HEK293T (cell line): ENCODE measurements around the gene PAWR.

Experiments used
- ELF4 ChIP-seq: fragments of 450-650 bp; IDR thresholded peaks from 2 replicates; pipeline ENCODE4 v1.6.1; 2017; ENCODE audit warnings: antibody characterized with exemption
- FOXK2 ChIP-seq: fragments of 450-650 bp; IDR thresholded peaks from 2 replicates; pipeline ENCODE4 v1.6.1; 2016; ENCODE audit warnings: mild to moderate bottlenecking
- HDGF ChIP-seq: fragments of 450-650 bp; IDR thresholded peaks from 2 replicates; pipeline ENCODE4 v1.6.1; 2017; ENCODE audit warnings: antibody characterized with exemption, borderline replicate concordance
- L3MBTL2 ChIP-seq: fragments of 450-650 bp; conservative IDR thresholded peaks from 2 replicates; pipeline ENCODE4 v1.6.1; 2016; ENCODE audit warnings: mild to moderate bottlenecking
- NFRKB ChIP-seq: fragments of 450-650 bp; IDR thresholded peaks from 2 replicates; pipeline ENCODE4 v1.6.1; 2016; ENCODE audit warnings: mild to moderate bottlenecking, moderate library complexity
- SP1 ChIP-seq: fragments of 450-650 bp; IDR thresholded peaks from 2 replicates; pipeline ENCODE4 v1.6.1; 2017
- TF ChIP-seq, protein P1 (sequence below): fragments of 450-650 bp; IDR thresholded peaks from 2 replicates; pipeline ENCODE4 v1.6.1; 2016

DNA sequence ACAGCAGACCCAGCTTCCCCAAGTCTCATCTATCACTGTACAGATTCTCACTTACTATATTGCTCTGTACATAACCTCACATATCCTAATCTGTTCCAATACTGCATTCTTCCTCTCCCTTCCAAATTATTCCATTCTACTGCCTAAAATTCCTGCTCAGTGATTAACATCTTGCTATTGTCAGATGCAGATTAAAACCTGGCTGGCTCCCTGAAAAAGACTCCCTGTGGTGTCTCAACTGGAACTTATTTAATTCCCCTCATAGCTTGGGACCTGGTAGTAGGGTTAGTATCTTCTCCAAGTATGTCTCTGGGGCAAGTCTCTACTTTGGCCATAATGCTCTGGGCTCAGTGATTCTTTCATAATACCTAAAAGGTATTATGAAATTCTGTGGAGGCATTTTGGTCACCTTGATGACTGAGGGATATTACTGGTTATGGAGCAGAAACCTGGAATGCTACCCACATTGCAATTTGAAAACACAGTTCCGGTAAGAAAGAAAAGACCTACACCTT lies 55.8 kb downstream of the PAWR start:
- TF ChIP-seq FOXK2 (no peak), L3MBTL2 (no peak), ELF4 (no peak), NFRKB (no peak), SP1 (no peak), HDGF (no peak)
- TF ChIP-seq, protein P1, sequence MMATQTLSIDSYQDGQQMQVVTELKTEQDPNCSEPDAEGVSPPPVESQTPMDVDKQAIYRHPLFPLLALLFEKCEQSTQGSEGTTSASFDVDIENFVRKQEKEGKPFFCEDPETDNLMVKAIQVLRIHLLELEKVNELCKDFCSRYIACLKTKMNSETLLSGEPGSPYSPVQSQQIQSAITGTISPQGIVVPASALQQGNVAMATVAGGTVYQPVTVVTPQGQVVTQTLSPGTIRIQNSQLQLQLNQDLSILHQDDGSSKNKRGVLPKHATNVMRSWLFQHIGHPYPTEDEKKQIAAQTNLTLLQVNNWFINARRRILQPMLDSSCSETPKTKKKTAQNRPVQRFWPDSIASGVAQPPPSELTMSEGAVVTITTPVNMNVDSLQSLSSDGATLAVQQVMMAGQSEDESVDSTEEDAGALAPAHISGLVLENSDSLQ, result no peak
